22Rv1 (cell line): ENCODE data around the gene ACAD9.

Source experiments
- CTCF ChIP-seq: fragments of 450-650 bp; IDR thresholded peaks from 2 replicates; pipeline ENCODE4 v1.5.1; 2017; ENCODE audit warnings: mild to moderate bottlenecking
- ZFX ChIP-seq: fragments of 450-650 bp; IDR thresholded peaks from 2 replicates; pipeline ENCODE4 v1.6.1; 2017; ENCODE audit warnings: antibody characterized with exemption, borderline replicate concordance

DNA sequence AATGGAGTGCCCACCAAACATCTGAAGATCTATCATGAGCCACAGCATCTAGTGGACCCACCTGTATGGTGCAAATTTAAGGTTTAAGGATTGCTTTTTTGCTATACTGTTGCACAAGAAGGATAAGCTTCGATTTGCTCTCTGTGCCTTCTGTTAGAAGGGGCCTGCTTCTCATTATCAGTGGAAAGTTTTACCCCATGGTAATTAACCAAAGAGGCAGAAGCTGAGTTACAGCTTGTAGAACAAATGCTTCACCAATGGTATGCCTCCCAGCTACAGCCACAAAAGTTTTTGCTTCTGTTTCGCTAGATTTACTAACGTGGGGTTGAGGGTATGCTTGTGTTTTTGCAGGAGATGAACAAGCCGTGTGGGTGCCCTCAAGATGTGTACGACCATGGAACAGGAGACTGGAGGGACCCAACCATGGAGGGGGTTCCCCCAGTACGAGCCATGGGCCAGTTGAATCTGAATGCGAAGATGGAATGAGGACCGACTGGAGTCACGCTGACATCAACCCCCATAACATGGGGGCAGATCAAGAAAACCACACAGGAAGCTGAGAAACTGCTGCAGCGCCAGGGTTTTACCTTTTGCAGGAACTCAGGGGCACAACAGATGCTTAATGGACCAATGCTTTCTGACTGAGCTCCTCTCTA lies 43.5 kb downstream of the ACAD9 start:
- no peak for TF ChIP-seq CTCF
- TF ChIP-seq ZFX = no peak
